RWPE2 (cell line): ENCODE data around the gene AKR1C3.

ENCODE experiments used
- ATAC-seq: fragments of 200-7000 bp; cut with Tn5 transposase; 3 replicates; pipeline ENCODE4 v1.9.1; 2021; ENCODE audit warnings: low read depth
- DNase-seq: peaks from one replicate; pipeline ENCODE4 v3.0.0-alpha.2; 2020; ENCODE audit warnings: low spot score
- H3K27ac ChIP-seq: fragments of 450-650 bp; 2 replicates; pipeline ENCODE4 v1.5.1; 2017; ENCODE audit warnings: mild to moderate bottlenecking; ENCODE audit not compliant: poor library complexity, severe bottlenecking
- H3K27me3 ChIP-seq: fragments of 250-450 bp; sonication (Bioruptor Pico); 2 replicates; pipeline ENCODE4 v1.5.1; 2021; ENCODE audit warnings: mild to moderate bottlenecking, moderate library complexity; ENCODE audit not compliant: insufficient read depth, poor library complexity, severe bottlenecking
- H3K36me3 ChIP-seq: fragments of 250-450 bp; sonication (Bioruptor Pico); 2 replicates; pipeline ENCODE4 v1.5.1; 2020; ENCODE audit warnings: low read depth, mild to moderate bottlenecking, moderate library complexity
- H3K4me1 ChIP-seq: fragments of 250-450 bp; sonication (Bioruptor Pico); 2 replicates; pipeline ENCODE4 v1.5.1; 2021; ENCODE audit warnings: mild to moderate bottlenecking, moderate library complexity; ENCODE audit not compliant: insufficient read depth, poor library complexity, severe bottlenecking
- H3K4me3 ChIP-seq: fragments of 250-450 bp; sonication (Bioruptor Pico); 2 replicates; pipeline ENCODE4 v1.5.1; 2021; ENCODE audit warnings: mild to moderate bottlenecking, moderate library complexity; ENCODE audit not compliant: severe bottlenecking
- H3K9me3 ChIP-seq: fragments of 250-450 bp; sonication (Bioruptor Pico); 2 replicates; pipeline ENCODE4 v1.5.1; 2021; ENCODE audit warnings: mild to moderate bottlenecking, moderate library complexity; ENCODE audit not compliant: severe bottlenecking
- TF ChIP-seq, protein P1 (sequence below): fragments of 450-650 bp; IDR thresholded peaks from one replicate; pipeline ENCODE4 v1.5.1; 2017; ENCODE audit warnings: mild to moderate bottlenecking, moderate library complexity; ENCODE audit not compliant: poor library complexity, severe bottlenecking

The AKR1C3 gene

DNA sequence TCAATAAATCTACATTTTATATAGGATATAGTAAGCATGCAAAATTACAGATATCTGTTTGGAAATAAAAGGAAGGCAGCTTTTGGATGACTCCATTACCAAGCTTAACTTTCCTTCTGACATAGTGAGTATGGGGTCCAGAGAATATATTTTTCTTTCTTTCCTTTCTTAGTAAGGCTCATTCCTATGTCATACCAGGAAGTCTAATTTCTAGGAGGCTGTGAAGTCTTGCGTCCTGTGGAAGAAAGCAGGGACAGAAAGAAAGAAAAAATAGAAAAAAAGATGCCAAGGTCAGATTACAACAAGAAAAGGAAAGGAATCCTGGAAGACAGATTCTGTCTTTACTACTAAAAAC is 54.4 kb downstream of the AKR1C3 start:
- no peaks in the 10 kb centered on the region for H3K9me3 ChIP-seq

DNA sequence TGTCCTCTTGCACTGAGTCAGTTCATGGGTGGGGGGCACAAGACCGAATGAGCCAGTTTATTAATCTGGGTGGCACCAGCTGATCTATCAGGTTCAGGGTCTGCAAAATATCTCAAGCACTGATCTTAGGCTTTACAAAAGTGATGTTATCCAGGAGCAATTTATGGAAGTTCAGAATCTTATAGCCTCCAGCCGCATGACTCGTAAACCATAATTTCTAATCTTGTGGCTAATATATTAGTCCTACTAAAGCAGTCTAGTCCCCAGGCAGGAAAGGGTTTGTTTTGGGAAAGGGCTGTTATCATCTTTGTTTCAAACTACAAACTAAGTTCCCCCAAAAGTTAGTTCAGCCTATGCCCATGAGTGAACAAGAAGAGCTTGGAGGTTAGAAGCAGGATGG is 56.9 kb downstream of the AKR1C3 start:
- no peak for ATAC-seq

More for the DNA sequence above, 54.4 kb downstream of the AKR1C3 start:
- no peaks in the 10 kb centered on the region for H3K27me3 ChIP-seq
- TF ChIP-seq, protein P1, sequence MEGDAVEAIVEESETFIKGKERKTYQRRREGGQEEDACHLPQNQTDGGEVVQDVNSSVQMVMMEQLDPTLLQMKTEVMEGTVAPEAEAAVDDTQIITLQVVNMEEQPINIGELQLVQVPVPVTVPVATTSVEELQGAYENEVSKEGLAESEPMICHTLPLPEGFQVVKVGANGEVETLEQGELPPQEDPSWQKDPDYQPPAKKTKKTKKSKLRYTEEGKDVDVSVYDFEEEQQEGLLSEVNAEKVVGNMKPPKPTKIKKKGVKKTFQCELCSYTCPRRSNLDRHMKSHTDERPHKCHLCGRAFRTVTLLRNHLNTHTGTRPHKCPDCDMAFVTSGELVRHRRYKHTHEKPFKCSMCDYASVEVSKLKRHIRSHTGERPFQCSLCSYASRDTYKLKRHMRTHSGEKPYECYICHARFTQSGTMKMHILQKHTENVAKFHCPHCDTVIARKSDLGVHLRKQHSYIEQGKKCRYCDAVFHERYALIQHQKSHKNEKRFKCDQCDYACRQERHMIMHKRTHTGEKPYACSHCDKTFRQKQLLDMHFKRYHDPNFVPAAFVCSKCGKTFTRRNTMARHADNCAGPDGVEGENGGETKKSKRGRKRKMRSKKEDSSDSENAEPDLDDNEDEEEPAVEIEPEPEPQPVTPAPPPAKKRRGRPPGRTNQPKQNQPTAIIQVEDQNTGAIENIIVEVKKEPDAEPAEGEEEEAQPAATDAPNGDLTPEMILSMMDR, result no peak
- H3K27ac ChIP-seq, result no peak overlapping the region
- no peaks in the 10 kb centered on the region for H3K4me1 ChIP-seq
- ATAC-seq, result no peak
- no peak overlapping the region for H3K4me3 ChIP-seq
- H3K36me3 ChIP-seq, result no peaks in the 10 kb centered on the region
- DNase-seq, result no peak

DNA sequence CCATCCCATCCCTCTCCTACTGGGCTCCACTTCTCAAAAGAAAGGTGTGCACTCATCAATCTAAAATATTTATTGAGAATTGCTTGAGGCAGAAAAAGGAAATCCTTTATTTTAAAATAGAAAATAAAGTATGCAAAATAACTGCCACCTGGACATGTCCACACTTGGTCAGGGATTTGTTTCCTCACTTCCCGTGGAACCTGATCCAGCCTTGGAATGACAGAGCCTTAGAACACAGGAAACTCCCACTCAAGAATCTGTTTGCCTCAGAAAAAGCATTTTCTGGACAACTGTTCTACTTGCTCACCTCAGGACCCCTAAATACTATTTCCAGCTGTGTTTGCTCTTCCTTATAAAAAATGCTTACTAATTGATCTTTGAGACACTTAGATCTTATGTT is 61.7 kb downstream of the AKR1C3 start:
- Histone ChIP-seq H3K4me1 (peaks cover 10% of the 10 kb centered on the region), H3K27ac (no peak overlapping the region), H3K27me3 (no peaks in the 10 kb centered on the region), H3K36me3 (no peaks in the 10 kb centered on the region), H3K9me3 (no peaks in the 10 kb centered on the region), H3K4me3 (no peak overlapping the region)
- TF ChIP-seq, protein P1, result no peak
- ATAC-seq, result no peak
- no peak for DNase-seq

More for the DNA sequence above, 56.9 kb downstream of the AKR1C3 start:
- Histone ChIP-seq H3K4me1 (peaks cover 6% of the 10 kb centered on the region), H3K27ac (no peak overlapping the region), H3K27me3 (no peaks in the 10 kb centered on the region), H3K9me3 (no peaks in the 10 kb centered on the region), H3K36me3 (no peaks in the 10 kb centered on the region), H3K4me3 (no peak overlapping the region)
- TF ChIP-seq, protein P1, result no peak
- DNase-seq, result no peak
